Measurements from ENCODE around the gene DUSP22.

Gene DUSP22

GRCh38 chr6:314377-314776 is 22.1 kb downstream of the DUSP22 start:
- Histone ChIP-seq H3K9me3 (replicated peaks; ENCODE audit: insufficient read depth, low read length) (no peaks in the 10 kb centered on the region), H3K27ac (ENCODE audit: low read length) (no peak overlapping the region), H3K4me3 (ENCODE audit: low read length) (no peak overlapping the region), H3K36me3 (replicated peaks; ENCODE audit: insufficient read depth, low read length) (peaks cover 7% of the 10 kb centered on the region), H3K4me1 (ENCODE audit: low read length) (peaks cover 83% of the 10 kb centered on the region), H3K4me2 (ENCODE audit: low read depth, low read length) (no peak overlapping the region), H3K79me2 (ENCODE audit: low read length) (peaks cover 88% of the 10 kb centered on the region), H3K9me2 (replicated peaks; ENCODE audit: insufficient read depth, low read length) (no peaks in the 10 kb centered on the region), H2AFZ (ENCODE audit: low read length) (no peak overlapping the region), H4K20me1 (ENCODE audit: insufficient read depth, low read length) (no peaks in the 10 kb centered on the region), H3K9ac (ENCODE audit: low read length) (no peak overlapping the region), H3K27me3 (replicated peaks; ENCODE audit: insufficient read depth, low read length) (no peaks in the 10 kb centered on the region), H3F3A (ENCODE audit: insufficient read depth, low read length) (peaks cover 61% of the 10 kb centered on the region)
- no peak for DNase-seq
- TF ChIP-seq EZH2phosphoT487 (IDR thresholded peaks at IDR 0.05; ENCODE audit: low read length) (no peak), CTCF (IDR thresholded peaks at IDR 0.05; ENCODE audit: low read length) (no peak), EZH2 (optimal IDR thresholded peaks at IDR 0.05; ENCODE audit: low read depth, low read length) (no peak)

GRCh38 chr6:315226-315625 is 22.9 kb downstream of the DUSP22 start:
- TF ChIP-seq EZH2 (optimal IDR thresholded peaks at IDR 0.05; ENCODE audit: low read depth, low read length) (no peak), CTCF (IDR thresholded peaks at IDR 0.05; ENCODE audit: low read length) (no peak), EZH2phosphoT487 (IDR thresholded peaks at IDR 0.05; ENCODE audit: low read length) (no peak)
- Histone ChIP-seq H3K4me3 (ENCODE audit: low read length) (no peak overlapping the region), H3K79me2 (ENCODE audit: low read length) (peaks cover 83% of the 10 kb centered on the region), H3K27me3 (replicated peaks; ENCODE audit: insufficient read depth, low read length) (no peaks in the 10 kb centered on the region), H2AFZ (ENCODE audit: low read length) (no peak overlapping the region), H3K36me3 (replicated peaks; ENCODE audit: insufficient read depth, low read length) (peaks cover 7% of the 10 kb centered on the region), H3K9ac (ENCODE audit: low read length) (no peak overlapping the region), H3K9me3 (replicated peaks; ENCODE audit: insufficient read depth, low read length) (no peaks in the 10 kb centered on the region), H4K20me1 (ENCODE audit: insufficient read depth, low read length) (no peaks in the 10 kb centered on the region), H3K9me2 (replicated peaks; ENCODE audit: insufficient read depth, low read length) (no peaks in the 10 kb centered on the region), H3K4me2 (ENCODE audit: low read depth, low read length) (peak overlapping the region; percentile 86; the same call in 1 of the 2 replicates), H3K27ac (ENCODE audit: low read length) (peak overlapping the region; percentile 91; the same call in 1 of the 2 replicates), H3K4me1 (ENCODE audit: low read length) (peaks cover 91% of the 10 kb centered on the region), H3F3A (ENCODE audit: insufficient read depth, low read length) (peaks cover 70% of the 10 kb centered on the region)
- DNase-seq = no peak

GRCh38 chr6:315921-316752 is 23.9 kb downstream of the DUSP22 start:
- Histone ChIP-seq H3K9me3 (replicated peaks; ENCODE audit: insufficient read depth, low read length) (no peaks in the 10 kb centered on the region), H3K4me1 (ENCODE audit: low read length) (peaks cover 95% of the 10 kb centered on the region)

More at GRCh38 chr6:315921-316752, 23.9 kb downstream of the DUSP22 start:
- peaks cover 79% of the 10 kb centered on the region for H3F3A ChIP-seq (ENCODE audit: insufficient read depth, low read length)
- TF ChIP-seq CTCF (IDR thresholded peaks at IDR 0.05; ENCODE audit: low read length) = no peak; the same call in 1 of the 2 replicates
- no peak for TF ChIP-seq EZH2phosphoT487 (IDR thresholded peaks at IDR 0.05; ENCODE audit: low read length)
- no peak for TF ChIP-seq EZH2 (optimal IDR thresholded peaks at IDR 0.05; ENCODE audit: low read depth, low read length)
- peak overlapping the region; percentile 40 for H3K9ac ChIP-seq (ENCODE audit: low read length)
- H3K27me3 ChIP-seq (replicated peaks; ENCODE audit: insufficient read depth, low read length) = no peaks in the 10 kb centered on the region
- H3K4me2 ChIP-seq (ENCODE audit: low read depth, low read length) = peak overlapping the region; percentile 86
- no peaks in the 10 kb centered on the region for H4K20me1 ChIP-seq (ENCODE audit: insufficient read depth, low read length)
- peaks cover 7% of the 10 kb centered on the region for H3K36me3 ChIP-seq (replicated peaks; ENCODE audit: insufficient read depth, low read length)
- H3K79me2 ChIP-seq (ENCODE audit: low read length) = peaks cover 83% of the 10 kb centered on the region
- peak overlapping the region; percentile 2; the same call in 1 of the 2 replicates for H3K4me3 ChIP-seq (ENCODE audit: low read length)
- H3K9me2 ChIP-seq (replicated peaks; ENCODE audit: insufficient read depth, low read length) = no peaks in the 10 kb centered on the region
- DNase-seq = peak; percentile 84
- H3K27ac ChIP-seq (ENCODE audit: low read length) = peak overlapping the region; percentile 91
- H2AFZ ChIP-seq (ENCODE audit: low read length) = no peak overlapping the region
